PC-3 (cell line): Measurements from ENCODE around the gene PRF1. TPM values are rescaled to one million over a fixed set of nuclear protein-coding genes. Genes with fewer than 3 reads are reported as not detected.
"Not testable (repeated sequence)": the region's sequence is repeated elsewhere in the genome, so short reads cannot be mapped to it uniquely, and the experiment has no call there.

Experiments
- ATAC-seq: fragments of 200-7000 bp; cut with Tn5 transposase; 2 replicates; pipeline ENCODE4 v1.9.1; 2020; ENCODE audit warnings: mild to moderate bottlenecking, moderate library complexity
- BruUV-seq: library from RNA; stranded (reverse); fragments of 400-500 nt; replicated peaks from 2 replicates; lab custom pipeline; 2021; lab: Mats Ljungman, UMichigan
- CTCF ChIA-PET: fragments of 300-600 bp; sonication (Branson Sonifier 250); formaldehyde crosslinking; loops from one replicate; lab custom pipeline; 2022; ENCODE audit warnings: antibody characterized with exemption; lab: Charles Lee
- POLR2A ChIA-PET: fragments of 300-600 bp; sonication (Branson Sonifier 250); formaldehyde crosslinking; loops from one replicate; lab custom pipeline; 2022; ENCODE audit warnings: antibody characterized with exemption; ENCODE audit not compliant: unreplicated experiment; lab: Charles Lee
- DNase-seq: peaks from one replicate; pipeline ENCODE4 v3.0.0-alpha.2; 2015
- H2AFZ ChIP-seq: fragments of 300-600 bp; sonication (generic); 2 replicates; pipeline ENCODE4 v1.6.0; 2016; ENCODE audit warnings: antibody characterized with exemption, low read length
- H3F3A ChIP-seq: fragments of 300-600 bp; sonication (generic); one replicate; pipeline ENCODE4 v1.6.0; 2017; ENCODE audit warnings: antibody characterized with exemption, low read length, control low read depth, mild to moderate bottlenecking; ENCODE audit not compliant: unreplicated experiment
- H3K27ac ChIP-seq: fragments of 300-600 bp; sonication (generic); 2 replicates; pipeline ENCODE4 v1.5.1; 2016; ENCODE audit warnings: mild to moderate bottlenecking, low read length
- H3K27me3 ChIP-seq: fragments of 300-600 bp; sonication (generic); 2 replicates; pipeline ENCODE4 v1.6.1; 2016; ENCODE audit warnings: low read length, mixed read lengths
- H3K36me3 ChIP-seq: fragments of 300-600 bp; sonication (generic); 2 replicates; pipeline ENCODE4 v1.6.1; 2016; ENCODE audit warnings: low read depth, mixed run types, low read length, mixed read lengths
- H3K4me1 ChIP-seq: fragments of 300-600 bp; sonication (generic); 2 replicates; pipeline ENCODE4 v1.5.1; 2016; ENCODE audit warnings: low read length; ENCODE audit not compliant: insufficient read depth
- H3K4me2 ChIP-seq: fragments of 300-600 bp; sonication (generic); 2 replicates; pipeline ENCODE4 v1.6.0; 2016; ENCODE audit warnings: low read length
- H3K4me3 ChIP-seq: fragments of 300-600 bp; sonication (generic); 2 replicates; pipeline ENCODE4 v1.5.1; 2016; ENCODE audit warnings: mild to moderate bottlenecking, low read length, mixed read lengths
- H3K79me2 ChIP-seq: fragments of 300-600 bp; sonication (generic); 2 replicates; pipeline ENCODE4 v1.6.1; 2017; ENCODE audit warnings: low read length, mixed read lengths
- H3K9ac ChIP-seq: fragments of 300-600 bp; sonication (generic); 2 replicates; pipeline ENCODE4 v1.6.0; 2016; ENCODE audit warnings: mild to moderate bottlenecking, low read length
- H3K9me2 ChIP-seq: fragments of 300-600 bp; sonication (generic); replicated peaks from 2 replicates; pipeline ENCODE4 v1.6.1; 2016; ENCODE audit warnings: mixed run types, low read length, mixed read lengths
- H3K9me3 ChIP-seq: fragments of 300-600 bp; sonication (generic); 2 replicates; pipeline ENCODE4 v1.6.1; 2016; ENCODE audit warnings: low read length, mixed read lengths
- H4K20me1 ChIP-seq: fragments of 300-600 bp; sonication (generic); 2 replicates; pipeline ENCODE4 v1.6.1; 2016; ENCODE audit warnings: low read length, mixed read lengths
- EZH2 ChIP-seq: fragments of 300-600 bp; sonication (generic); IDR thresholded peaks from one replicate; pipeline ENCODE4 v1.6.1; 2017; ENCODE audit warnings: antibody characterized with exemption, mild to moderate bottlenecking, low read length; ENCODE audit not compliant: unreplicated experiment
- EZH2phosphoT487 ChIP-seq: fragments of 300-600 bp; sonication (generic); IDR thresholded peaks from 2 replicates; pipeline ENCODE4 v1.6.1; 2018; ENCODE audit warnings: mild to moderate bottlenecking, antibody characterized with exemption, low read length, borderline replicate concordance
- intact Hi-C: fragments of 100-400 bp; cut with micrococcal nuclease; formaldehyde crosslinking; loops from 2 replicates; pipeline ENCODE4 v1.9.0; 2023
- total RNA-seq: library from RNA; depleted of rRNA; stranded (reverse); fragments of >200 nt; gene quantifications from 2 replicates; pipeline ENCODE4 v1.2.3, GENCODE V29; 2014
- TF ChIP-seq, protein P1 (sequence below): fragments of 300-600 bp; sonication (generic); conservative IDR thresholded peaks from 2 replicates; pipeline ENCODE4 v1.5.1; 2017; ENCODE audit warnings: antibody characterized with exemption, low read depth, mild to moderate bottlenecking, low read length

Gene PRF1
- total RNA-seq, 1 experiment from 2014 or later: not detected

DNA sequence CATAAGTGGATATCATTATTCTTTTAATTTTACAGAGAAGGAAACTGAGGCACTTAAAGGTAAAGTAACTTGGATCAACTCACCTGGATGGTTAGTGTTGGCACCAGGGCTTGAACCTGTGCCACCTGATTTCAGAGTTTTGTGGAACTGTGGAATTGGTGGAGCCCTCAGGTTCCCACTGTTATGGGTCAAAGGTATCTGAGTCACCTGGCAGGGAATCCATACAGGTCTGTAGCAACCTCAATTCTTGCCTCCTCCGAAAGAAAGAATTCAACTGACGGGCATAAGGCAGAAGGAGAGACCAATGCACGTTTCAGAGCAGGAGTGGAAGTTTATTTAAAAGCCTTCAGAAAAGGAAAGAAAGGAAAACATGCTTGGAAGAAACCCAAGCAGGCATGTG lies 44.5 kb upstream of the PRF1 start:
- no TSS peak for BruUV-seq
- Histone ChIP-seq H3K4me1 (peaks cover 28% of the 10 kb centered on the region), H3K79me2 (no peaks in the 10 kb centered on the region), H3K27me3 (no peaks in the 10 kb centered on the region), H4K20me1 (no peaks in the 10 kb centered on the region), H3K9ac (no peak overlapping the region), H3K9me3 (0 out of 2 replicates have a peak, but pooled peaks cover 9% of the 10 kb centered on the region), H3K36me3 (no peaks in the 10 kb centered on the region), H3K4me2 (no peak overlapping the region), H2AFZ (no peak overlapping the region), H3K27ac (no peak overlapping the region), H3F3A (no peaks in the 10 kb centered on the region), H3K9me2 (no peaks in the 10 kb centered on the region), H3K4me3 (no peak overlapping the region)
- intact Hi-C loops: no loop called here
- TF ChIP-seq EZH2phosphoT487 (no peak), EZH2 (no peak)
- TF ChIP-seq, protein P1, sequence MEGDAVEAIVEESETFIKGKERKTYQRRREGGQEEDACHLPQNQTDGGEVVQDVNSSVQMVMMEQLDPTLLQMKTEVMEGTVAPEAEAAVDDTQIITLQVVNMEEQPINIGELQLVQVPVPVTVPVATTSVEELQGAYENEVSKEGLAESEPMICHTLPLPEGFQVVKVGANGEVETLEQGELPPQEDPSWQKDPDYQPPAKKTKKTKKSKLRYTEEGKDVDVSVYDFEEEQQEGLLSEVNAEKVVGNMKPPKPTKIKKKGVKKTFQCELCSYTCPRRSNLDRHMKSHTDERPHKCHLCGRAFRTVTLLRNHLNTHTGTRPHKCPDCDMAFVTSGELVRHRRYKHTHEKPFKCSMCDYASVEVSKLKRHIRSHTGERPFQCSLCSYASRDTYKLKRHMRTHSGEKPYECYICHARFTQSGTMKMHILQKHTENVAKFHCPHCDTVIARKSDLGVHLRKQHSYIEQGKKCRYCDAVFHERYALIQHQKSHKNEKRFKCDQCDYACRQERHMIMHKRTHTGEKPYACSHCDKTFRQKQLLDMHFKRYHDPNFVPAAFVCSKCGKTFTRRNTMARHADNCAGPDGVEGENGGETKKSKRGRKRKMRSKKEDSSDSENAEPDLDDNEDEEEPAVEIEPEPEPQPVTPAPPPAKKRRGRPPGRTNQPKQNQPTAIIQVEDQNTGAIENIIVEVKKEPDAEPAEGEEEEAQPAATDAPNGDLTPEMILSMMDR: no peak
- ChIA-PET POLR2A (no interaction called here), CTCF (no interaction called here)
- DNase-seq (peak; percentile 67), ATAC-seq (no peak)

DNA sequence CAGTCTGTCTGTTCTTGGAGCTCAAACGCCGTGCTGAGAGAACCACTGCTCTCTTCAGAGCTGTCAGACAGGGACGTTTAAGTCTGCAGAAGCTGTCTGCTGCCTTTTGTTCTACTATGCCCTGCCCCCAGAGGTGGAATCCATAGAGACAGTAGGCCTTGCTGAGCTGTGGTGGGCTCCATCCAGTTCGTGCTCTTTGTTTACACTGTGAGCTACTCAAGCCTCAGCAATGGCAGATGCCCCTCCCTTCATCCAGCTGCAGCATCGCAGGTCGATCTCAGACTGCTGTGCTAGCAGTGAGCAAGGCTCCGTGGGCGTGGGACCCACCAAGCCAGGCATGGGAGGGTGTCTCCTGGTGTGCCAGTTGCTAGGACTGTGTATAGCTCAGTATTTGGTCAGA lies 42.4 kb upstream of the PRF1 start:
- DNase-seq, POLR2A ChIA-PET, H3K27ac ChIP-seq, H4K20me1 ChIP-seq, H3K9me3 ChIP-seq, H3K79me2 ChIP-seq, intact Hi-C loops, H2AFZ ChIP-seq, CTCF ChIA-PET, ATAC-seq, H3K36me3 ChIP-seq, H3F3A ChIP-seq, H3K4me3 ChIP-seq, H3K4me2 ChIP-seq, H3K9me2 ChIP-seq, H3K27me3 ChIP-seq, BruUV-seq, H3K9ac ChIP-seq: not testable (repeated sequence)
- peaks cover 24% of the 10 kb centered on the region for H3K4me1 ChIP-seq

DNA sequence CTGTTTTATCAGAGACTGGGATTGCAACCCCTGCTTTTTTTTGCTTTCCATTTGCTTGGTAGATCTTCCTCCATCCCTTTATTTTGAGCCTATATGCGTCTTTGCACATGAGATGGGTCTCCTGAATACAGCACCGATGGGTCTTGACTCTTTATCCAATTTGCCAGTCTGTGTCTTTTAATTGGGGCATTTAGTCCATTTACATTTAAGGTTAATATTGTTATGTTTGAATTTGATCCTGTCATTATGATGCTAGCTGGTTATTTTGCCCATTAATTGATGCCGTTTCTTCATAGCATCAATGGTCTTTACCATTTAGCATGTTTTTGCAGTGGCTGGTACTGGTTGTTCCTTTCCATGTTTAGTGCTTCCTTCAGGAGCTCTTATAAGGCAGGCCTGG lies 40.7 kb upstream of the PRF1 start:
- POLR2A ChIA-PET, H3K27ac ChIP-seq, H3K4me1 ChIP-seq, H3K9me2 ChIP-seq, H3K36me3 ChIP-seq, H3K9me3 ChIP-seq, H3K79me2 ChIP-seq, ATAC-seq, H3K27me3 ChIP-seq, BruUV-seq, CTCF ChIA-PET, H3K4me2 ChIP-seq, H4K20me1 ChIP-seq, intact Hi-C loops, H3K9ac ChIP-seq, DNase-seq, H3K4me3 ChIP-seq, H2AFZ ChIP-seq, H3F3A ChIP-seq: not testable (repeated sequence)

DNA sequence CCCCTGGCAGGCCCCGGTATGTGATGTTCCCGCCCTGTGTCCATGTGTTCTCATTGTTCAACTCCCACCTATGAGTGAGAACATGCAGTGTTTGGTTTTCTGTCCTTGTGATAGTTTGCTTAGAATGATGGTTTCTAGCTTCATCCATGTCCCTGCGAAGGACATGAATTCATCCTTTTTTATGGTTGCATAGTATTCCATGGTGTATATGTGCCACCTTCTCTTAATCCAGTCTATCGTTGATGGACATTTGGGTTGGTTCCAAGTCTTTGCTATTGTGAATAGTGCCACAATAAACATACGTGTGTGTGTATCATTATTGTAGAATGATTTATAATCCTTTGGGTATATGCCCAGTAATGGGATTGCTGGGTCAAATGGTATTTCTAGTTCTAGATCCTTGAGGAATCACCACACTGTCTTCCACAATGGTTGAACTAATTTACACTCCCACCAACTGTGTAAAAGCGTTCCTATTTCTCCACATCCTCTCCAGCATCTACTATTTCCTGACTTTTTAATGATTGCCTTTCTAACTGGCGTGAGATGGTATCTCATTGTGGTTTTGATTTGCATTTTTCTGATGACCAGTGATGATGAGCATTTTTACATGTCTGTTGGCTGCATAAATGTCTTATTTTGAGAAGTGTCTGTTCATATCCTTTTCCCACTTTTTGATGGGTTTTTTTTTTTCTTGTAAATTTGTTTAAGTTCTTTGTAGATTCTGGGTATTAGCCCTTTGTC lies 37.3 kb upstream of the PRF1 start:
- intact Hi-C loops, H3K4me2 ChIP-seq, H3K9me2 ChIP-seq, DNase-seq, H4K20me1 ChIP-seq, H3K27me3 ChIP-seq, H3F3A ChIP-seq, H3K9me3 ChIP-seq, H3K36me3 ChIP-seq, H3K4me1 ChIP-seq, CTCF ChIA-PET, ATAC-seq, H3K4me3 ChIP-seq, H3K79me2 ChIP-seq, BruUV-seq, H3K9ac ChIP-seq, H3K27ac ChIP-seq, H2AFZ ChIP-seq, POLR2A ChIA-PET: not testable (repeated sequence)

DNA sequence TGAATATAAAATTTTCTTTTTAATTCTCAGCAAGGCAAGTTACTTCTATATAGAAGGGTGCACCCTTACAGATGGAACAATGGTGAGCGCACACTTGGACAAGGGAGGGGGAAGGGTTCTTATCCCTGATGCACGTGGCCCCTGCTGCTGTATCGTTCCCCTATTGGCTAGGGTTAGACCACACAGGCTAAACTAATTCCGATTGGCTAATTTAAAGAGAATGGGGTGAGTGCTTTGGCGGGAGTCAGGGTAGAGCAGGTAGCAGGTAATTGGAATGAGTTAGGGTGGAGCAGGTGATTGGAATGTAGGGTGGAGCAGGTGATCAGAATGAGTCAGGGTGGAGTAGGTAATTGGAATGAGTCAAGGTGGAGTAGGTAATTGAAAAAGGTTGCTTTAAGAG lies 32.0 kb upstream of the PRF1 start:
- H3F3A ChIP-seq, CTCF ChIA-PET, H2AFZ ChIP-seq, BruUV-seq, ATAC-seq, H3K4me2 ChIP-seq, H3K79me2 ChIP-seq, H3K4me3 ChIP-seq, H3K36me3 ChIP-seq, H3K9ac ChIP-seq, POLR2A ChIA-PET, H3K27ac ChIP-seq, H3K9me2 ChIP-seq, intact Hi-C loops, H3K9me3 ChIP-seq, H3K27me3 ChIP-seq, H3K4me1 ChIP-seq, H4K20me1 ChIP-seq: not testable (repeated sequence)
- DNase-seq: peak; percentile 49
